ENCODE data around the gene CDH13. TPM values are rescaled to one million over a fixed set of nuclear protein-coding genes. Genes with fewer than 3 reads are reported as not detected.
A peak's percentile ranks its signal among the peaks of the same experiment; 100 is the strongest.

The CDH13 gene
- total RNA-seq, 1 donor: under 0.01 TPM

DNA sequence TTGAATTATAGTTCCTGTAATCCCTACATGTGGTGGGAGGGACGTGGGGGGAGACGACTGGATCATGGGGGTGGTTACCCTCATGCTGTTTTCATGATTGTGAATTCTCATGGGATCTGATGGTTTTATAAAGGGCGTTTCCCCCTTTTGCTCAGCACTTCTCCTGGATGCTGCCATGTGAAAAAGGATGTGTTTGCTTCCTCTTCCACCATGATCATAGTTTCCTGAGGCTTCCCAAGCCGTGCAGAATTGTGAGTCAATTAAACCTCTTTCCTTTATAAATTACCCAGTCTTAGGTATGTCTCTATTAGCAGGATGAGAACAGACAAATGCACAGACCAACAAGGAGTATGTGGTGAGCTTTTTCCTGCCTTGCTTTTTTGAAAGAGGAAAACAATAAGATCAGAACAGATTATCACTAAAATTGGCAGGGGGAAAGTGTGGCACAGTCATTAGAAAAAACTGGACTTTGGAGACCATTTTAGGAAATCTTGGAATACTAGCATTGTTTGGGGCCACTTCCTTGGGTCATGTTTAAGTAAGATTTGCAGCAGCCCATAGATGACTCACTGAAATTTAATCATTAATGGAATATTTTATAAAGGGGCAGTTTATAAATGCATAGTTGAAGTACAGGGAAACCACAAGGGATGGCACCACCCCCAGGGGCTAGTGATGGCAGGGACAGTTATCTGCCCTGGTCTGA, 352.8 kb downstream of the CDH13 start:
- DNase-seq (ENCODE audit: low read depth in 2 of 3, low spot score in 2 of 3): no peak

DNA sequence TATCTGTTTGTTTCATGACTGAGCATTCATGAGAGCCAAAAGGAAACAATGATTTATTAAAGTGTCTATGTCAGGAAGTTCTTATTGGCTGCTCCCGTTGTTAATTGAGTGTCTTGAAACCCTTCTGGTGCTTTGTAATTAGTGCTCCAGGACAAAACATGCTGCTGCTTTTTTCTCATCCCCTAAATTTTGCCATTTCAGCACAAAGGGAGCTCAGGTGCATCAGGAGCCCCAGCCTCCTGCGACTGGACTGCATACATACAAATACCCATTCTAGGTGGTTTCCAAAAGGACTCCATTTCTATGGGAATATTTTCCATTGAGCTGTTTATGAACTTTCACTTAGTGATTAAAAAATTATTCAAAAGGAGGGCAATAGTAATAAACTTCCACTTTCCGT, 354.0 kb downstream of the CDH13 start:
- no peak for DNase-seq (ENCODE audit: low read depth in 2 of 3, low spot score in 2 of 3)

DNA sequence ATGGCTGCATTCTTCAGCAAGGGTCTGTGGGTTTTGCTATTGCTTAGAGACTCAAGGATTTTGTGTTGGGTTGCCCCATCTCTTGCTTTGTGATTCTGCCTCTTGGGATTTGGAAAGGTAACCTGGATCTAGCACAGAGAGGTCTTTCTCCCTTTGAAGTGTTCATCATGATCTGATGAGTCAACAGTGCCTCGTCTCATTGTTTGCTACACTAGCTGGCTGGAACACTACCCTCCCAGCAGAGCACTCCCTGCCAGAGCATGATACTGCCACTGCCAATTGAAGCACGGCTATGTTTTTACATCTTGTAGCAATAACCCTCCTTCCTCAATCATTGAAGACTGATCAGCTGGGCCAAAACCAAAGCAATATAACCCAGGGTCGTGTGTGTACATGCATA, 361.0 kb downstream of the CDH13 start:
- no peak for DNase-seq (ENCODE audit: low read depth in 2 of 3, low spot score in 2 of 3)

DNA sequence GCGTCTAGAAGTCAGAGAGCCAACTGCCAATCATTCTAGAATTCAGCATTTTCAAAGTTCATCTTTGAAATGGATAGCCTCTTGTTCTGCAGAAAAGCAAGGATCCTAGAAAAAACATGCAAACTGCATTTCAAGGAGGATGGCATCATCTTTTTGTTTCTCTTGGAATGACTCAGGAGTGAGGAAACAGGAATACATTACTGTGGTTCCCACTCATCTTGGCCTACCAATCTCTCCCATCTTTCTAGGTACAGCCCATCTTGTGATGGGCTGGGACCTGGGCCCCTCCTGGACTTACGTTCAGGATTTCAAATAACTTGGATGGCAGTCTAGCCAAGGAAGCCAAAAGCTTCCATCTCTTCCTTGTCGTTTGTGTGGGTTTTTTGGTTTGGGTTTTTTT, 363.4 kb downstream of the CDH13 start:
- no peak for DNase-seq (ENCODE audit: low read depth in 2 of 3, low spot score in 2 of 3)

DNA sequence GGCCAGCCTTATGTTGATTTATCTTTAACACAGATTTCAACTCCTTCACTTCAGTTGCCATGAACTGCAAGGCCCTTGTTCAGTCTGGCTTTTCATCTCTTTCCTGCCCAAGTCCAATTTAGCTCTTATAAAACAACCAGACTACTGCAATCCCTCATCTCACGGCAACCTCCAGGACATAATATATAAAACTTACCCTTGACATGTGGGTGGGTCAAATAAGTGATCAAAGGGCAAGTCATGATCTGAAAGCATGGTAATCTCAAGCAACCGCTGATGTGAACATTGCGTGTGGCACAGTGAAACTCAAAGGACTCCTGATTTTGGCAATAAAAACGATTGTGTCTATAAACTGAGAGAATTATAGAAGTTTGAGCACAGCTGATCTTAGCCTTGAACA, 364.6 kb downstream of the CDH13 start:
- DNase-seq (ENCODE audit: low read depth in 2 of 3, low spot score in 2 of 3): no peak

DNA sequence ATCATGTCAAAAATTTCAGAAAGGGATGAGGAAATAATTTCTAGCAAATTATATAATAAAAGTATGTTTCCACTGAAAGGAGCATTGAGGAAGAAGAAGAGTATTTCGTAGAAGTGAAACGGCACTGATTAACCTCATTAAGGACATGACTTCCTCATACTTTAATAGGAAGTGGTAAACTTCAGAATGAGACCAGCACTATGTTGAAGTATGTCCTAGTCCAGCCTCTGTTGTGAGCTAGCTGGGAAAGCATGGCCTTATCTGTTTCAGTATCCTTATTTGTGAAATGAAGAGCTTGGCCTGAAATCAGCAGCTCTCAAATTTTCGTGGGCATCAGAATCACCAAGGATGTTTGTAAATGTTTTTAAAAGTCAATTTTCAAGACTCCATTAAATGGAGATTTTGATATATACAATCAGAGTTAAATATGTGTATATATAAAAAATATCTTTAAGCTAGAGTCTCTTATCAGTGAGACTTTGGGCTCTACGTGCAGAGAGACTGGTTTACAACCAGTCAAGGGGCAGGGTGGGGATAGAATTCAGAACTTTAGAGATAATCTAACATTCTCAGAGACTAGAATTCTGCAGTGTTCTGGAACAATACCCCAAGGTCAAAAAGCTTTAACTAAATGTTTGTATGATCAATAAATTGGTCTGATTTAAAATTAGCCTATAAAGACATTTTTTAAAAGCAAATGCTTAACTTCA, 365.4 kb downstream of the CDH13 start:
- no peak for DNase-seq (ENCODE audit: low read depth in 2 of 3, low spot score in 2 of 3)

DNA sequence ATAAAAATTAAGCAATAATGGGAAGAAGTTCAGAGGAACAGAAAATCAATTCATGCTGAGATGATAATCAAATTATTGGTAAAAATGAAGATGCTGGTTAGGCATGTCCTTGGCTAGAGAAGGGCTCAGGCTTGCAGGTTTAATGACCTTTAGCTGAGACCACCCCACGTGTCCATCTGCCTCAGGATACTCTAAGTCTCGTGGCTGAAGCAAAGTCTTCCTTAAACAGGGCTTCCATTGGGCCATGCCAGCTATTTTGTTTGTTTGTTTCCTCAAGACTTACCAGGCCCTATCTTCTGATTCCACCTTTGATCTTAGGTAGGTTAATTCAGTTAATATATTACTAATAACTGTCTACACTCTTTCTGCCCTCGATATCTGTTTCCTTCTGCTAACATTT, 366.0 kb downstream of the CDH13 start:
- DNase-seq (ENCODE audit: low read depth in 2 of 3, low spot score in 2 of 3): no peak

DNA sequence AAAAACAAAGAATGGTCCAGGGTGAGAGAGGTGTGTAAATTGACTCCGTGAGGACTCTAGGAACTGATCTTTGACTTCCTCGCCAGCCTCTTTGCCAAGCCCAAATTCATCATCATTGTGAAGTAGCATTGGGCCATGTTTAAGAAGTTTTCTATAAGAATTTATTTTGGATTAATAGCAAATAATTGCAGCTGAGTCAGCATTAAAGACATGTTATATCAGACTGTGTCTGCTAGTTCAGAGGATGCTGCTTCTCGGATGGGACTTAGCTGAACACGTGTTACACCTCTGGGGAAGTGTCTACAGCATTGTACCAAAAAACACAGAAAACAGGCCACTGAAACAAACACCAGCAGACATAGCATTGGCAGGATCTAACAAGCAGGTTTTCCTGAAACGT, 366.6 kb downstream of the CDH13 start:
- no peak for DNase-seq (ENCODE audit: low read depth in 2 of 3, low spot score in 2 of 3)

DNA sequence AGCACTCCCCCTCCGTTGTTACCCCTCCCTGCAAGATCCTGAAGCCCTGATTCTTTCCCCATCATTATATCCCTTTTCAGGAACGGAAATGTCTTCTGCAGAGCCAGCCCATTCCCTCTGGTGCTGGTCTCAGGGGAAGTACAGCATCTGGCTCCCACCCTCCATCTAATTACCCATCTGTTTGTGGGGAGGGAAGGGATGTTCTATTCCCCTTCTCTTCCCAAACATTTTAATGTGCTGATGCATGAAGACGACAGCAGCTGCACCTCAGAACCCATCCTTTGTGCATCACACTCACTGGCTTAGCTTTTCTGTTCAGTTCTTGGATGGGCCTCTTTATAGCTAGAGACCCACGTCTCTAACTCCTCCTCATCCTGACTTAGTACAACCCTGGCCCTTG, 367.2 kb downstream of the CDH13 start:
- DNase-seq (ENCODE audit: low read depth in 2 of 3, low spot score in 2 of 3): no peak

DNA sequence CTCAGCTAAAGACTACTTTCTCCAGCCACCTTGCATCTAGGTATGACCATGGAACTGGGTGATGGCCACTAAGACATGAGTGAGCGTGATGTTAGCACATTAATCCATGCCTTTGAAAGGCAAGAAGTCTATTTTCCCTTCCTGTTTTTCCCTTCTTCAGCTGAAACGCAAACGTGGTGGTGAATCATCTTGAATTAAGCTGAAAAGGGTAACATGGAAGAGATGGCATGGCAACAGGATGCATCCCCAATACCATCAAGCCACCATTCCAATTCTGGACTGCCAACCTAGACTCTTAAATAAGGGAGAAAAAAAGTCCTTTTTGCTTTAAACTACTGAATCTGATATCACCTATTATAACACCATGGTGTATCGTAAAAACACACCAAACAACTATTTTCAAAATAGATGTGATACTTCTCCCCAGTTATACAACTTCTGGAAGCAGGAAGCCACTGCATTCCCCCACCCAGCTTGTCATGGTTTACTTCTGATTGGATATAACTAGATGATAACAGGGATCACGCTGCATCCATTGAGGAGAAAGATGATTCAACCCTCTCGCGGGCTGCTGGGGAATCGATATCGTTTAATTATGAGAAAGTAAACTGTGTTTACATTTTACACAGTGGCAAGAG, 368.6 kb downstream of the CDH13 start:
- no peak for DNase-seq (ENCODE audit: low read depth in 2 of 3, low spot score in 2 of 3)

DNA sequence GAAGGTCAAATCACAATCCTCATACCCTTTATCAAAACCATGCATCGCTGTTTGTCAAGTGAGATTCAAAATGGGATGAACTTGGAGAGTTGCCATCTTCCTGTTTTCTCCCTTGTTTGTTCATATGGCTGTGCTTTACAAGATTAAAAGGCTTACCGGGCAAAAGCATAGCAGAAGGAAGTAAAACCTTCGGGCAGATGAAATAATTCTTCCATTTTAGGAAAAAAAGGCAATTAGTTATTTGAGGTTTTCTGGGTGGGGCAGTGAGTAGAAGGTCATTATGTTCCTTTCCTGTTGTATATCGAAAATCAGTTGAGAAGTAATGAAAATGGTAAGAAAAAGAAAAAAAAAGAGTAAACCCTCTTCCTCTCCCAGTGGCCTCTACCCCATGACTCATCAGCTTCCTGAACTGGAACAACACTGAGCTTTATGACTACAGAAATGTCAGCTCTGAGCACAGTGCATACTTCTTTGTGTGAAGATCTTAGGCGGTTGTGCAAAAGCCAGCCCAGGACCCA, 369.2 kb downstream of the CDH13 start:
- DNase-seq (ENCODE audit: low read depth in 2 of 3, low spot score in 2 of 3): peak in 2 of 3 donors; percentile 54 to 60

DNA sequence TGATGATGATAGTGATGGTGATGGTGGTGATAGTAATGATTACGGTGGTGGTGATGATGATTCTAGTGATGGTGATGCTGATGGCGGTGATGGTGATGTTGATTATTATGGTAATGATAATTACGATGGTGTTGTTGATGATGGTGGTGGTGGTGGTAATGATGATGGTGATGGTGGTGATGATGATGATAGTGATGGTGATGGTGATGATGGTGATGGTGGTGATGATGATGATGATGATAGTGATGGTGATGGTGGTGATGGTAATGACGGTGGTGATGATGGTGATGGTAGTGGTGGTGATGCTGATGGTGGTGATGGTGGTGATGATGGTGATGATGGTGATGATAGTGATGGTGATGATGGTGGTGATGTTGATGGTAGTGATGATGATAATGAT, 370.0 kb downstream of the CDH13 start:
- no peak for DNase-seq (ENCODE audit: low read depth in 2 of 3, low spot score in 2 of 3)

DNA sequence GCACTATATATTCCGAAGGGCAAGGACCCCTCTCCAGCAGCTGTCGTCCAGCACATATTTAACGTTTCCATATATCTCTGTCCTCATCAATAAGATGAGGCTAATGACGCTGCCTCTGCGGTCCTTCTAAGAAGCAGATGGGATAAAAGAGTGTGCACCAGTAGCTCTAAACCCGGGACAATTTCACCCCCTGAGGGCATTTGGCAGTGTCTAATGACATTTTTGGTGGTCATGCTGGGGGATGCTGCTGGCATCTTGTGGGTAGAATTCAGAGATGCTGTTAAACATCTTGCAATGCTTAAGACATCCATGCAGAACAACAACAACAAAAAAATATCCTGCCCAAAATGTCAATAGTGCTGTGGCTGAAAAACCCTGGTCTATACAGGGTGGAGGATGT, 372.9 kb downstream of the CDH13 start:
- DNase-seq (ENCODE audit: low read depth in 2 of 3, low spot score in 2 of 3): no peak

DNA sequence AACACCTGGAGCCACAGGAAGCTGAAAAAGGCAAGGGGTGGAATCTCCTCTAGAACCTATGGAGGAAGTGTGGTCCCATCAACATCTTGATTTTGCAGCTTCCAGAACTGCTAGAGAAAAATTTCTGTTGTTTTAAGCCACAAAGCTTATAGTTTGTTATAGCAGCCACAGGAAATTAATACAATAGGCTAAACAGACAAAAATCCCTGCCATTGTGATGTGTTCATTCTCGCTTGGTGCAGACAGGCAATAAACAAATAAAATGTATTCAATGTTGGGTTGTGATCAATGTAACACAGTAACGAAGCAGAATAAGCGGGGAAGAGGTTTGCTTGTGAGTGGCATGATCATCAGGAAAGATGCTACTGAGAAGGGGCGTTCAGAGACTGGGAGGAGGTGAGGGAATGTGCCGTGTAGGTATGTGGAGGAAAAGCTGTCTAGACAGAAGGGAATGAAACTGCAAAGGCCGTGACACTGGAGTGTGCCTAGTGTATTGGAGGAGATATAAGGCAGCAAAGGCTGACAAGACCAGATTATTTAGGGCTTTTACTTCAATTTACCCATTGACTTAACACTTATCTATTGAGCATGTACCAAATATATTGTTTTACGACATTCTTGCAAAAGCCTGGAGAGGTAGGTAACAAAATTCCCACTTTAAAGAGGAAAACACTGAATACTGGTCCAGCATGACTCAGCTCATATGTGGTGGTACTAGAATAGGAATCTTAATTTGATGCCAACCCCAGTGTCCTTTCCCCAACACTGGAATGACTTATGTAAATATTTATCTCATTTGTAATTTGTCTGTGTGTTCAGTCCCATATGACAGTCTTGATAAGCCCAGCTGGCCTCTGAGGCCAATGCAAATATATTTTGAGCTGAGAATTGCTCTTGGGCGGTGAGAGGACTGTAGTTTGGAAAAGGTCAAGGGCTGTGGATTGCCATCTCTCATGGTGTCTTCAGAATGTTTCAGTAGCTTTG, 375.9 kb downstream of the CDH13 start:
- DNase-seq (ENCODE audit: low read depth in 2 of 3, low spot score in 2 of 3): no peak

DNA sequence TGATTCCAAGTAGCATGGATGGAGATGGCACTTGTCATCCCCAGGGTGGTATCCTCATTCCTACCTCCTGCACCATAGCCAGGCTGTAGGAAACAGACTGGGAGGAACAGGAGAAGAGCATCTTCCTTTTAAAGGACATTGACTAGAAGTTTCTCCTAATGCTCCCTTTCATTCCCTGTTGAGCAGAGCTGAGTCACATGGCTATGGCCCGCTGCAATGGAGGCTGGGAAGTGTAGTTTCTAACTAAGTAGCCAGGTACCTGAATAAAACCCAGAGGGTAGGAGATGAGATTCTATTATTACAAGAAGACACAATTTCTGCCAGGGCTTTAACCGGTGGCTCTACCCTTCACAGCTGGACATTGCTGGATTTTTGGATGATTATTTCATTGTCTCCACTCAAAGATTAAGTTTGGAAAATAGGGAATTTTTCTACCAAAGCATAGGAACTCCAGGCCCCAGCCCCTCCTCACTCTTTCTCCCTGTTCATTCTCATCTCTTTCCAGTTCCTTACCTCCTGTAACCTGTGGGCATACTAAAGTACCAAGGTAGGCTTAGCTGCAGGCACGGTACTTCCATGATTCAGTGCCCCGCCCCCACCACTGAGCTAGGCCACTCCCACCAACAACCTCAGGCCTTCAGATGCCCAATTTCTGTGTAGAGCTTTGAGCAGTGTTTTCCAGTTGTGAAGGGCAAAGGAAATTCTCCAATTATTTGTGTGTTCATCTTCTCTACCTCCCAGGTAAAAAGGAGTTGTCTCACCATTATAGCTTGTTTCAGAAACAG, 378.3 kb downstream of the CDH13 start:
- DNase-seq (ENCODE audit: low read depth in 2 of 3, low spot score in 2 of 3): no peak

DNA sequence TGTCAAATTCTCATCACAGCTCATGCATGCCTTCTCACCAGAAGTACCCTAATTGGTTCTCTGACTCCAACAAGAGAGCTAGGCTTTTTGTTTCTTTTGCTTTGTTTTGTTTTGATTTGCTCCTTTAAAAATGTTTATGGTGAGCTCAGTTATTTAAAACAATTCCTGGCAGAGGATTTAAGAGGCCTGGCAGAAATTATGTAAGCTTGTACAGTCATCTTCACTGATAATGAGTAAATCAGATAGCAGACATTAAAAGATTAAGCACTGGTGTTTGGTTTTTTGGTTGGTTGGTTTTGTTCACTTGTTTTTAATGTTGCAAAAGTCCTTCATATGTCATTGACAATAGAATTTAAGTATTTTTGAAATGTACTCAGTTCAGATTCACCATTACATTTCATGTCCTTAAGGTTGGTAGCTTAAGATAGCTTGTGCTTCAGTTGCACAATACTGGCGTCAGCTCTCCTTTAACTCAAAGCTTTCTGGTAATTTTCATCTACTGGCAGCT, 378.9 kb downstream of the CDH13 start:
- DNase-seq (ENCODE audit: low read depth in 2 of 3, low spot score in 2 of 3): no peak

DNA sequence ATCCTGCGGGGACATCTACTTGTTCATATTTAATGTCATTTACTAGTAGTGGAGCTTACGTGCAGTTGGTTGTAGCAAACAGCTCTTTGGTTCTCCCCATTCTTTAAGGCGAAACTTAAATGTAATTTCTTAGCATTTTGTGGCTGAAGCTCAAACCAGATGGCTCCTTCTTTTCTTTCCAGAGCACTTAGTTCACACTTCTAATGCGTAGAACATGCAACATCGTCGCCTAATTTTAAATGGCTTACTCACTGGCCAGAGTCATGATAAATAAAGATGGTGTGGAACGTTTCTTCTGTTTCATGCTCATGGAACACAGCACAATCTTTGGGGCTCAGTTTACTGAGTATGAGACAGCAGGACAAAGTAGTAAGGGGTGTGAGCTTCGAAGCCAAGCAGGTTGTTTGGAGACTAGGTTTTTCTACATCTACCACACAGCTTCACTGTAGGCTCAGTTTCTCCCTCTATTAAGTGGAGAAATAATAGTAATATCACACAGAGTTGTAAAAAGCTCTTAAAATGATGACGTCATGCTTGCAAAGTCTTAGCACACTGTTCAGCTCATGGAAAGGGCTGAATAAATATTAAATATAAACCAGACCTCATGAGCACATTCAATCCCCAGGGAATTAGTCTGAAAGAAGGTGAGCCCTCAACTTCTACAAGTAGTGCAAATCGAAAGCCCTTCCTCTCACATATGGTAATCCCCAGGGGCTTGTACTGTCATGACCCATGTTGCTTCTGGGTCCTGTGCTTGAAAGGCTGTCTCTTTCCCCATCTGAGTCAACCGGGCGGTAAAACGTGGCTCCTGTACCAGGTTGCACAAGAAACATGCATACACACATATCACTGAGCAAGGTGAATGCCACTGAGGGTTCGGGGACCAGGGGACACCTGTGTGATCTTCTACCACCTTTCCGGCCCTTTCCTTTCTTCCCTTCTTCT, 384.3 kb downstream of the CDH13 start:
- no peak for DNase-seq (ENCODE audit: low read depth in 2 of 3, low spot score in 2 of 3)

DNA sequence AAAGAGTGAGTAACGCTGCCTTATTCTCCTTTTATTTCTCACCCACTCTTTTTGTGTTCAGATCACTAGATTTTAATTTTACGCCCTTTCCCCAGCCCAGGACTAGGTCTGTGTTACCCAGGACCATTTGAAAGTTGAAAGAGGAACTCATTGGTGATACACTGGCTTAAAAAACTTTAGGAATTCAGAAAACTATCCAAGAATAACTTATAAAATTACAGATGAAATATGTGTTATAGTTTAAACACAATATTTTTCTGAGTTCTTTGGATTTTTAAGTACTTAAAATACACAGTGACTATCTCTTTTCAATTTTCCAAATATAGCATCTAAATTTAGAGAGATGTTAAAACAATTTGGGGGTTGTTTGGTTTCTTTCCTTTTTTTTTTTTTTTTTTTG, 385.2 kb downstream of the CDH13 start:
- no peak for DNase-seq (ENCODE audit: low read depth in 2 of 3, low spot score in 2 of 3)

DNA sequence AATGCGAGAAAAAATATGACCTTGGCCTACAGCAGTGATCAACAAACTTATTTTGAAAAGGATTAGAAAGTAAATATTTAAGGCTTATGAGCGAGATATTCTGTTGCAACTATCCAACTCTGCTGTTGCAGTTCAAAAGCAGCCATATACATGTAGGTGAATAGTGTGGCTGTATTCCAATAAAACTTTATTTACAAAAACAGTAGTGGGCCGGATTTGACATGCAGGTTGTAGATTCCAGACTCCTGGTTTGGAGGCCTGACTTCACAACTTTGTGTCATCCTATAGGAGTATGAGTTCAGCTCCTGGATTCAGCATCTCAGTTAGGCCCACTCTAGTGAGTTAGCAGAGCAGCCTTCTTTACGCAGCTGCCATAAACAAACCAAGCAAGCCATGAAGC, 386.3 kb downstream of the CDH13 start:
- no peak for DNase-seq (ENCODE audit: low read depth in 2 of 3, low spot score in 2 of 3)

Measured in hematopoietic multipotent progenitor cell (in vitro differentiated cells).